Coronary artery (tissue), 2 donors: ENCODE results near the gene PLXDC1.
A peak's percentile ranks its signal among the peaks of the same experiment; 100 is the strongest.

Experiments used
- DNase-seq: peaks from one replicate; pipeline ENCODE4 v3.0.0-alpha.2; 2017; ENCODE audit warnings: low spot score
- H3K27ac ChIP-seq, 2 donors: fragments of 200-600 bp; sonication (generic); one replicate each; pipeline ENCODE4 v1.5.1; 2016 to 2019
- H3K4me3 ChIP-seq: fragments of 200-600 bp; sonication (generic); 2 replicates; pipeline ENCODE4 v1.5.1; 2016; ENCODE audit warnings: mild to moderate bottlenecking, moderate library complexity
- TF ChIP-seq, protein P1 (sequence below): fragments of 200-600 bp; sonication (generic); IDR thresholded peaks from one replicate; pipeline ENCODE4 v1.5.1; 2019; ENCODE audit warnings: antibody characterized with exemption

The PLXDC1 gene

GRCh38 chr17:39090400-39090799, 61.0 kb downstream of the PLXDC1 start:
- Histone ChIP-seq H3K27ac (no peak overlapping the region), H3K4me3 (no peak overlapping the region)
- TF ChIP-seq, protein P1, sequence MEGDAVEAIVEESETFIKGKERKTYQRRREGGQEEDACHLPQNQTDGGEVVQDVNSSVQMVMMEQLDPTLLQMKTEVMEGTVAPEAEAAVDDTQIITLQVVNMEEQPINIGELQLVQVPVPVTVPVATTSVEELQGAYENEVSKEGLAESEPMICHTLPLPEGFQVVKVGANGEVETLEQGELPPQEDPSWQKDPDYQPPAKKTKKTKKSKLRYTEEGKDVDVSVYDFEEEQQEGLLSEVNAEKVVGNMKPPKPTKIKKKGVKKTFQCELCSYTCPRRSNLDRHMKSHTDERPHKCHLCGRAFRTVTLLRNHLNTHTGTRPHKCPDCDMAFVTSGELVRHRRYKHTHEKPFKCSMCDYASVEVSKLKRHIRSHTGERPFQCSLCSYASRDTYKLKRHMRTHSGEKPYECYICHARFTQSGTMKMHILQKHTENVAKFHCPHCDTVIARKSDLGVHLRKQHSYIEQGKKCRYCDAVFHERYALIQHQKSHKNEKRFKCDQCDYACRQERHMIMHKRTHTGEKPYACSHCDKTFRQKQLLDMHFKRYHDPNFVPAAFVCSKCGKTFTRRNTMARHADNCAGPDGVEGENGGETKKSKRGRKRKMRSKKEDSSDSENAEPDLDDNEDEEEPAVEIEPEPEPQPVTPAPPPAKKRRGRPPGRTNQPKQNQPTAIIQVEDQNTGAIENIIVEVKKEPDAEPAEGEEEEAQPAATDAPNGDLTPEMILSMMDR: no peak
- DNase-seq: no peak

GRCh38 chr17:39084558-39084957, 66.9 kb downstream of the PLXDC1 start:
- H3K4me3 ChIP-seq: no peak overlapping the region
- TF ChIP-seq, protein P1: no peak
- H3K27ac ChIP-seq: no peak overlapping the region
- DNase-seq: no peak

GRCh38 chr17:39083270-39083669, 68.2 kb downstream of the PLXDC1 start:
- TF ChIP-seq, protein P1: no peak
- Histone ChIP-seq H3K4me3 (no peak overlapping the region), H3K27ac (peak overlapping the region in 1 of 2 donors; percentile 60)
- DNase-seq: no peak

DNA sequence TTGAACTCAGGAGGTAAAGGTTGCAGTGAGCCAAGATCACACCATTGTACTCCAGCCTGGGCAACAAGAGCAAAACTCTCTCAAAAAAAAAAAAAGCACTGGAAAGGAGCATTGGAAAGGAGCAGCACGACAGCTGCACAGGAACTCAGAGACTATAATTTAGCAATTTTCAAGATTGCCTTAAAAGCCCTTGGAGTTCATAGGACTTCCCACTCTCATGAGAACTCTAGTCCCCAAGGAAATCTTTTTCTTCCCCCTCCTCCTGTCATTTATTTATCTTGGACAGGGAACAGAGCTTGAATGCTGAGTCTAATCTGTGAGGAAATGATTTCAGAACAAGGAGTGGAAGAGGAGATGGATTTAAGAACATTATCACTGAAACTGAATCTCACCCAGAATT, 69.0 kb downstream of the PLXDC1 start:
- H3K4me3 ChIP-seq: no peak overlapping the region
- no peak for DNase-seq
- peak overlapping the region in 1 of 2 donors; percentile 60 for H3K27ac ChIP-seq
- TF ChIP-seq, protein P1: no peak

DNA sequence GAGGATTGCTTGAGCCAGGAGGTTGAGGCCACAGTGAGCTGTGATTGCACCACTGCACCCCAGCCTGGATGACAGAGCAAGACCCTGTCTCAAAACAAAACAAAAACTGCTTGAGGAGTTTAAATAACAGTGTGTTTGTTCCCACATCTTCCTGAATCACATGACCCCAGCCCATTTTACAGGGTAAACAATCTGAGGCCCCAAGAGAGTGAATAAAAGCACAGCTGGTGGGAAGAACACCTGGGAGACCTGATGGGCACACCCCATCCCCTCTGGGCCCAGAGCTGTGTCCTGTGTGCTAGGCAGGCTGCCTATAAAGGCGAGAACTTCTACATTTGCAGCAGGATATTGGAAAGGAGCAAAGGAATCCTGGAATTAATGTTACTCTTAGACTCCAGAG, 69.6 kb downstream of the PLXDC1 start:
- no peak for DNase-seq
- peak overlapping the region in 1 of 2 donors; percentile 47 for H3K27ac ChIP-seq
- no peak overlapping the region for H3K4me3 ChIP-seq
- TF ChIP-seq, protein P1: no peak

GRCh38 chr17:39080421-39081078, 70.9 kb downstream of the PLXDC1 start:
- TF ChIP-seq, protein P1: no peak
- Histone ChIP-seq H3K4me3 (no peak overlapping the region), H3K27ac (no peak overlapping the region)
- DNase-seq: no peak

GRCh38 chr17:39079836-39080235, 71.6 kb downstream of the PLXDC1 start:
- Histone ChIP-seq H3K27ac (no peak overlapping the region), H3K4me3 (no peak overlapping the region)
- no peak for DNase-seq
- TF ChIP-seq, protein P1: no peak
